K562 (cell line): ENCODE measurements around the gene CEP120. TPM values are rescaled to one million over a fixed set of nuclear protein-coding genes. Genes with fewer than 3 reads are reported as not detected.

Source experiments
- ATAC-seq: fragments of 200-7000 bp; cut with Tn5 transposase; 3 replicates; pipeline ENCODE4 v1.9.1; 2020; ENCODE audit warnings: moderate library complexity
- BruUV-seq: library from RNA; stranded (reverse); fragments of 400-500 nt; replicated peaks from 2 replicates; lab custom pipeline; 2021; lab: Mats Ljungman, UMichigan
- CTCF ChIA-PET: fragments of 300-600 bp; formaldehyde crosslinking; extraction: SDS; loops from one replicate; lab custom pipeline; 2021; ENCODE audit warnings: low intra/inter-chr PET ratio; lab: Yijun Ruan, JAX
- POLR2A ChIA-PET: fragments of 300-600, 350-650 bp; sonication (Branson Sonifier 250); formaldehyde crosslinking; extraction: SDS; loops from one replicate; lab custom pipeline; 2021; ENCODE audit warnings: antibody characterized with exemption, inconsistent platforms; lab: Yijun Ruan, JAX
- DNase-seq, 4 experiments: peaks; one replicate each; pipeline versions ENCODE4 v3.0.0 to v3.0.0-alpha.2; 2011 to 2018; ENCODE audit warnings: low spot score in 3 of 4, mixed read lengths in 3 of 4; ENCODE audit errors: extremely low read depth in 1 of 4
- FAIRE-seq: peaks from 2 replicates; lab custom pipeline; 2011; peaks lifted over from hg19 to GRCh38; lab: Jason Lieb, UNC
- H2AFZ ChIP-seq: 2 replicates; pipeline ENCODE4 v1.6.0; 2011; ENCODE audit warnings: low read depth, low read length, control low read depth, inconsistent platforms
- H3K27ac ChIP-seq: fragments of 200-600 bp; 3 replicates; pipeline ENCODE4 v1.8.0; 2011; ENCODE audit warnings: low read depth, mild to moderate bottlenecking, control low read depth, inconsistent platforms, low read length, moderate library complexity, mixed read lengths; ENCODE audit errors: extremely low read depth
- H3K27me3 ChIP-seq, 2 experiments: fragments of 300-600 bp in 1 of 2; 2 replicates in 1 of 2; 3 replicates in 1 of 2; pipeline versions ENCODE4 v1.6.0 to v1.8.0; 2011; ENCODE audit warnings: inconsistent platforms in 2 of 2, low read length in 2 of 2, mild to moderate bottlenecking in 1 of 2, mixed read lengths in 1 of 2, moderate library complexity in 1 of 2; ENCODE audit not compliant: control insufficient read depth in 2 of 2, insufficient read depth in 2 of 2
- H3K36me3 ChIP-seq: fragments of 300-600 bp; 3 replicates; pipeline ENCODE4 v1.8.0; 2011; ENCODE audit warnings: mild to moderate bottlenecking, low read length, inconsistent platforms; ENCODE audit not compliant: control insufficient read depth, insufficient read depth
- H3K4me1 ChIP-seq, 2 experiments: fragments of 200-600 bp in 1 of 2; replicated peaks in 1 of 2; 2 replicates in 1 of 2; 3 replicates in 1 of 2; pipeline versions ENCODE4 v1.5.1 to v1.8.0; 2011; ENCODE audit warnings: inconsistent platforms in 2 of 2, low read length in 2 of 2, mild to moderate bottlenecking in 1 of 2, mixed read lengths in 1 of 2, moderate library complexity in 1 of 2; ENCODE audit not compliant: control insufficient read depth in 2 of 2, insufficient read depth in 2 of 2
- H3K4me2 ChIP-seq: 2 replicates; pipeline ENCODE4 v1.6.1; 2011; ENCODE audit warnings: low read length, control low read depth, inconsistent platforms, mixed read lengths; ENCODE audit not compliant: insufficient read depth
- H3K4me3 ChIP-seq: fragments of 200-600 bp; sonication (generic), shearing (Covaris generic); 2 replicates; pipeline ENCODE4 v1.5.1; 2016; ENCODE audit warnings: control low read depth, inconsistent platforms
- H3K79me2 ChIP-seq: fragments of 200-600 bp; 3 replicates; pipeline ENCODE4 v1.8.0; 2011; ENCODE audit warnings: low read length, inconsistent platforms; ENCODE audit not compliant: control insufficient read depth, insufficient read depth
- H3K9ac ChIP-seq, 2 experiments: 2 replicates each; pipeline versions ENCODE4 v1.6.0 to v1.6.1; 2011; ENCODE audit warnings: low read depth in 2 of 2, low read length in 2 of 2, control low read depth in 1 of 2, inconsistent platforms in 1 of 2, mild to moderate bottlenecking in 1 of 2, mixed read lengths in 1 of 2; ENCODE audit not compliant: insufficient read depth in 1 of 2
- H3K9me1 ChIP-seq: one replicate; pipeline ENCODE4 v1.6.0; 2011; ENCODE audit warnings: inconsistent platforms, mild to moderate bottlenecking, low read length, moderate library complexity; ENCODE audit not compliant: control insufficient read depth, insufficient read depth
- H3K9me3 ChIP-seq: replicated peaks from 2 replicates; pipeline ENCODE4 v1.5.1; 2011; ENCODE audit warnings: low read depth, low read length, inconsistent platforms; ENCODE audit not compliant: control insufficient read depth, insufficient read depth
- H4K20me1 ChIP-seq: replicated peaks from 2 replicates; pipeline ENCODE4 v1.6.1; 2011; ENCODE audit warnings: low read length, inconsistent platforms, mixed read lengths; ENCODE audit not compliant: control insufficient read depth, insufficient read depth
- CTBP1 ChIP-seq: fragments of 450-650 bp; IDR thresholded peaks from 2 replicates; pipeline ENCODE4 v1.6.1; 2016; ENCODE audit warnings: borderline replicate concordance
- ILK ChIP-seq: fragments of 450-650 bp; IDR thresholded peaks from 2 replicates; pipeline ENCODE4 v1.6.1; 2016; ENCODE audit warnings: missing genetic modification characterization, low read depth, mild to moderate bottlenecking, missing compliant biosample characterization, moderate library complexity, borderline replicate concordance
- STAG1 ChIP-seq: sonication (generic); formaldehyde crosslinking; IDR thresholded peaks from 2 replicates; pipeline ENCODE4 v1.5.0; 2020; ENCODE audit warnings: missing genetic modification reagents, borderline replicate concordance
- TSC22D4 ChIP-seq: fragments of 450-650 bp; IDR thresholded peaks from 2 replicates; pipeline ENCODE4 v1.6.1; 2016; ENCODE audit warnings: missing genetic modification characterization, missing biosample characterization, control low read depth
- WHSC1 ChIP-seq: IDR thresholded peaks from one replicate; pipeline ENCODE4 v1.6.1; 2012; ENCODE audit warnings: low read length, control low read depth, inconsistent platforms
- ZNF318 ChIP-seq, 2 experiments: fragments of 450-650 bp; IDR thresholded peaks; 2 replicates each; pipeline ENCODE4 v1.6.1; 2016; ENCODE audit warnings: mild to moderate bottlenecking in 2 of 2, borderline replicate concordance in 1 of 2, low read depth in 1 of 2, moderate library complexity in 1 of 2
- WGBS: fragments of 100-300 bp; shearing (Covaris generic); methylation state at CpG from one replicate; pipeline ENCODE4 v1.1.6; 2016; ENCODE audit warnings: low coverage, mixed read lengths; ENCODE audit not compliant: insufficient coverage; ENCODE audit errors: missing lambda C conversion rate; 5-methylcytosine and 5-hydroxymethylcytosine counted together
- in situ Hi-C: fragments of 300-500 bp; cut with MboI; formaldehyde crosslinking; loops from 4 replicates; pipeline ENCODE4 v1.15.0; 2018; ENCODE audit warnings: inconsistent platforms, mixed read lengths
- intact Hi-C: fragments of 100-400 bp; cut with micrococcal nuclease; formaldehyde crosslinking; loops from 2 replicates; pipeline ENCODE4 v1.14.2; 2022
- polyA plus RNA-seq, 8 experiments: library from polyadenylated mRNA; depleted of rRNA in 4 of 8; stranded (reverse) in 5 of 8; unstranded in 3 of 8; fragments of >200 nt; fragmentation: Nextera tagmentation in 2 of 8; fragmentation: Illumina TruSeq in 1 of 8; extraction: Ambion mirVana in 2 of 8; extraction: Trizol in 1 of 8; gene quantifications; 2 replicates each; pipeline versions ENCODE4 v1.2.1 to v1.2.3, GENCODE V29; 2011 to 2014; ENCODE audit warnings: inconsistent platforms in 1 of 8, missing spikeins in 1 of 8
- total RNA-seq, 7 experiments: library from RNA; depleted of rRNA in 6 of 7; stranded (reverse); fragments of >200 nt in 6 of 7; fragmentation: Illumina TruSeq in 2 of 7; extraction: Trizol in 2 of 7; gene quantifications; 2 replicates each; pipeline versions ENCODE4 v1.2.1 to v1.2.3, GENCODE V29; 2011 to 2021; ENCODE audit warnings: low replicate concordance in 1 of 7
- TF ChIP-seq, protein P1 (sequence below): fragments of 450-650 bp; formaldehyde crosslinking; IDR thresholded peaks from 2 replicates; pipeline ENCODE4 v1.4.0; 2022; ENCODE audit warnings: mild to moderate bottlenecking, moderate library complexity

CEP120 gene
- total and polyA plus RNA-seq, 9 of the 15 experiments (the other 6 are each of a cell fraction or from before 2014, with no cell fraction given), result 3.3 to 24.9 (median 14.4) TPM

DNA sequence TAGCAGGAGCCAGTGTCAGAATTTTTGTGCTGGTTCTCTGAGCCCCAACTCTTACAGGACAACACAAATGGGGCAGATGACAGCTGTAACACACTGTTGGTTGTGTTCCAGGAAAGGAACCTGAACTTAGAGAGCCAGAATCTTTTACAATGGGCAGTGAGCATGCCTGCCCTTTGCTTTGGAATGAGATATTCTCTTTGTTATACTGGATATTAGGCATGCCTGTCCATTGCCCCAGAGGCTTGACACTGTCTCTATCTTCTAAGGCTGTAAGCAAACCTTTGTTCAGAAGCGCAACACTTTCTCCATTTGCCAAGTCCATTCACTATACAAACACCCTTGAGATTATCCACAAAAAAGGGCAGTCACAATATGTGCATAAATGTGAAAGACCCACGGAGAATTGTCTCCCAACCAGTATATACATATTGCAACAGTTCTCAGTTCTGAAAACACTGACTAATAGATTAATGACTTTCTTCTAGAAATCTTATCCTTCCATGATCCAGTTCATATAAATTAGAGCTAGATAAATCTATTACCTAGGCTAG lies 26.3 kb upstream of the CEP120 start:
- POLR2A ChIA-PET, result no interaction called here
- Histone ChIP-seq H3K9ac (no peak overlapping the region), H3K4me1 (peaks cover 0 to 3% of the 10 kb centered on the region in 2 experiments; a peak in 1 of 5 replicates), H4K20me1 (no peaks in the 10 kb centered on the region), H3K27ac (no peak overlapping the region), H2AFZ (peak overlapping the region; percentile 25; the same call in 1 of the 2 replicates), H3K4me2 (no peak overlapping the region), H3K9me3 (no peaks in the 10 kb centered on the region), H3K27me3 (no peaks in the 10 kb centered on the region), H3K9me1 (no peaks in the 10 kb centered on the region), H3K79me2 (no peaks in the 10 kb centered on the region), H3K36me3 (no peaks in the 10 kb centered on the region), H3K4me3 (no peak overlapping the region)
- in situ Hi-C loops, result no loop called here
- BruUV-seq, result no TSS peak
- DNase-seq, result no peak
- intact Hi-C loops, result no loop called here
- ATAC-seq, result no peak
- 12% methylated on average over 2 of the region's 2 CpGs for WGBS
- no peak for TF ChIP-seq TSC22D4 (tag)
- TF ChIP-seq, protein P1, sequence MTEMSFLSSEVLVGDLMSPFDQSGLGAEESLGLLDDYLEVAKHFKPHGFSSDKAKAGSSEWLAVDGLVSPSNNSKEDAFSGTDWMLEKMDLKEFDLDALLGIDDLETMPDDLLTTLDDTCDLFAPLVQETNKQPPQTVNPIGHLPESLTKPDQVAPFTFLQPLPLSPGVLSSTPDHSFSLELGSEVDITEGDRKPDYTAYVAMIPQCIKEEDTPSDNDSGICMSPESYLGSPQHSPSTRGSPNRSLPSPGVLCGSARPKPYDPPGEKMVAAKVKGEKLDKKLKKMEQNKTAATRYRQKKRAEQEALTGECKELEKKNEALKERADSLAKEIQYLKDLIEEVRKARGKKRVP, result no peak
- TF ChIP-seq WHSC1, result no peak
- no peak for TF ChIP-seq CTBP1
- TF ChIP-seq ILK, result no peak
- CTCF ChIA-PET, result no interaction called here
- no peak for FAIRE-seq

GRCh38 chr5:123448743-123449142 lies 25.5 kb upstream of the CEP120 start:
- CTCF ChIA-PET, result no interaction called here
- Histone ChIP-seq H3K9me3 (no peaks in the 10 kb centered on the region), H3K27me3 (no peaks in the 10 kb centered on the region), H3K79me2 (no peaks in the 10 kb centered on the region), H3K9me1 (no peaks in the 10 kb centered on the region), H3K27ac (no peak overlapping the region), H2AFZ (no peak overlapping the region), H3K4me3 (no peak overlapping the region), H3K9ac (no peak overlapping the region), H4K20me1 (no peaks in the 10 kb centered on the region), H3K36me3 (no peaks in the 10 kb centered on the region), H3K4me1 (no peaks in the 10 kb centered on the region), H3K4me2 (no peak overlapping the region)
- FAIRE-seq (no peak), ATAC-seq (no peak), DNase-seq (no peak)
- in situ Hi-C loops (no loop called here), intact Hi-C loops (no loop called here)
- BruUV-seq, result no TSS peak
- POLR2A ChIA-PET, result no interaction called here
- 14% methylated on average over 6 of the region's 6 CpGs for WGBS
- TF ChIP-seq ZNF318 (IDR thresholded peaks at IDR 0.05; ENCODE audit: borderline replicate concordance in 1 of 2, low read depth in 1 of 2), result no peak
- no peak for TF ChIP-seq STAG1 (CRISPR knock-in tag)
